GM19452 (cell line): ENCODE data around the gene UBP1.
"Not testable (repeated sequence)": the region's sequence is repeated elsewhere in the genome, so short reads cannot be mapped to it uniquely, and the experiment has no call there.

Experiments used
- ATAC-seq: cut with Tn5 transposase; IDR thresholded peaks from one replicate; pipeline ENCODE4 v1.9.1; 2021; ENCODE audit not compliant: unreplicated experiment

The UBP1 gene

GRCh38 chr3:33440328-33441224 is at the start of gene UBP1:
Gene UBP1 (minus strand): TSS chr3:33440405. CDS start chr3:33439848, 557 bp downstream.
- peak; percentile 86 for ATAC-seq

- ATAC-seq, result no peak
These were observed 48.5 kb upstream of the UBP1 start for GRCh38 chr3:33488683-33489082.

- ATAC-seq, result no peak
These were observed 48.0 kb upstream of the UBP1 start for GRCh38 chr3:33488246-33488645.

- no peak for ATAC-seq
These were observed 41.9 kb upstream of the UBP1 start for GRCh38 chr3:33482111-33482521.

- no peak for ATAC-seq
These were observed 34.7 kb upstream of the UBP1 start for GRCh38 chr3:33474896-33475295.

- ATAC-seq, result no peak
These were observed 33.6 kb upstream of the UBP1 start for GRCh38 chr3:33473813-33474212.

- ATAC-seq, result no peak
These were observed 27.6 kb upstream of the UBP1 start for GRCh38 chr3:33467786-33468185.

GRCh38 chr3:33461097-33461496 is 20.9 kb upstream of the UBP1 start:
- no peak for ATAC-seq

- not testable (repeated sequence) for ATAC-seq
These were observed 19.4 kb upstream of the UBP1 start for GRCh38 chr3:33459577-33459976.

- no peak for ATAC-seq
These were observed 18.2 kb upstream of the UBP1 start for GRCh38 chr3:33458446-33458845.

- no peak for ATAC-seq
These were observed 16.6 kb upstream of the UBP1 start for GRCh38 chr3:33456756-33457155.

GRCh38 chr3:33453331-33453761 is 13.1 kb upstream of the UBP1 start:
- no peak for ATAC-seq

GRCh38 chr3:33451994-33452393 is 11.8 kb upstream of the UBP1 start:
- ATAC-seq, result not testable (repeated sequence)

- ATAC-seq, result no peak
These were observed 7.8 kb upstream of the UBP1 start for GRCh38 chr3:33447958-33448357.

GRCh38 chr3:33447256-33447625 is 7.0 kb upstream of the UBP1 start:
- ATAC-seq, result not testable (repeated sequence)

- no peak for ATAC-seq
These were observed 2.0 kb upstream of the UBP1 start for GRCh38 chr3:33442190-33442589.

GRCh38 chr3:33441225-33441976 is 1.2 kb upstream of the UBP1 start:
- ATAC-seq, result peak; percentile 4

GRCh38 chr3:33439546-33440327 is 468 bp downstream of the UBP1 start:
- ATAC-seq, result peak; percentile 18

- no peak for ATAC-seq
These were observed 1.2 kb downstream of the UBP1 start for GRCh38 chr3:33438881-33439545.

- ATAC-seq, result no peak
These were observed 1.9 kb downstream of the UBP1 start for GRCh38 chr3:33438284-33438668.
